GM21717 (cell line): ENCODE data around the gene FLT1.

ENCODE experiments used
- ATAC-seq: cut with Tn5 transposase; IDR thresholded peaks from one replicate; pipeline ENCODE4 v1.9.1; 2021; ENCODE audit warnings: mild to moderate bottlenecking, moderate library complexity; ENCODE audit not compliant: unreplicated experiment

FLT1 gene

GRCh38 chr13:28392896-28393505 lies 101.9 kb downstream of the FLT1 start:
- no peak for ATAC-seq

DNA sequence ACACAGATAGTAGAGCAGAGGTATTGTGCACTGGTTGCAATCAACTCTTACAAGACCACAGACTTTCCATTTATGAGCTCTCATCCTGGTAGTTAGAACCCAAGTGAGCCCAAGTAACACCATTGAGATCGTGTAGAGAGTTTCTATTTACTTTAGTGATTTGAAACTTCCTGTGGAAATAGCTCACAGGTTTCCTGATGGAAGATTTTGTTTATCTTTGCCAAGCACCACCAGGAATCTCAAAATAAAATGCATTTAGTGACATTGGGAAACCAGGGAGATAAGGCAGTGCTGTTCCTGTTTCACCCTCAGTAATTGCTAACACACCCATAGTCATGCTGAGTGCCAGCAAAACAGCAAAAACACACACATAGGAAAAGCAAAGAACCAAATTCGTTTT lies 102.5 kb downstream of the FLT1 start:
- no peak for ATAC-seq

GRCh38 chr13:28387740-28388501 lies 107.0 kb downstream of the FLT1 start:
- ATAC-seq = no peak

DNA sequence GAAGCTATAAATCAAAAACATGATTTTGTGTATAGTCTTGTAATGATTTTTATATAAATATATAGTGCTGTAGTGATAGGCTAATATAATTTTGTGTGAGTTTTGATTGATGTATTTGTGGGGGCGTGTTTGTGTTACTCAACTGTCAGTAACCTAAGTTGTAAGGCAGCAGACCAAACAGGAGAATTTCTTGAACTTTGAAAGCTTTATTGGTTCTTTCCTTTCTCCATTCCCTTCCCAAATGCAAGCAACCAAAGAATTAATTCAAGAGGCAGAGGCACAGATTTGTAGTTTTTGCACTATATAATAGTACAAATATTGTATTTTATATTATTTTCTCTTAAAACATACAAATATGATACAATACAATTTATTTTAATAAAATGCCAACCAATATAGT lies 109.6 kb downstream of the FLT1 start:
- ATAC-seq = no peak

- no peak for ATAC-seq
These were observed 110.1 kb downstream of the FLT1 start for GRCh38 chr13:28384789-28385188.

- ATAC-seq = no peak
These were observed 114.6 kb downstream of the FLT1 start for GRCh38 chr13:28380319-28380718.

- ATAC-seq = no peak
These were observed 115.4 kb downstream of the FLT1 start for GRCh38 chr13:28379371-28380083.

DNA sequence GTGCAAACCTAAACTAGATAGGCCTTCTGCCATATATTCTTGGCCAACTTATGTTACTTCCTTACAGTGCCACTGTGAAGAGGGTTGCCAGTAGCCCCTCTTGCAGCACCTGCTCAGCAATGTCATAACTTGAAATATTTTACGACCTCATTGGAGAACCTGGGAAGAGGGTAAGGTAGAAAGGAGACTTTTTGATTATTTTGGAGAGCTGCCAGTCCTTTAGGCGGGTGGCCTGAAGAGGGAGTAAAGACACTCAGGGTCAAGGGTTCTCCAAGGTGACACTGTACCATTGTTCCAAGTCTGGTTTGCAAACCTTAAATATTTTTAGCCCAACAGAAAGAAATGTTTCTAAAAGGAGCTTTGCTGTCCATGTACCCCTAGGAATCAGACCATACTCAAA lies 118.3 kb downstream of the FLT1 start:
- ATAC-seq = no peak

DNA sequence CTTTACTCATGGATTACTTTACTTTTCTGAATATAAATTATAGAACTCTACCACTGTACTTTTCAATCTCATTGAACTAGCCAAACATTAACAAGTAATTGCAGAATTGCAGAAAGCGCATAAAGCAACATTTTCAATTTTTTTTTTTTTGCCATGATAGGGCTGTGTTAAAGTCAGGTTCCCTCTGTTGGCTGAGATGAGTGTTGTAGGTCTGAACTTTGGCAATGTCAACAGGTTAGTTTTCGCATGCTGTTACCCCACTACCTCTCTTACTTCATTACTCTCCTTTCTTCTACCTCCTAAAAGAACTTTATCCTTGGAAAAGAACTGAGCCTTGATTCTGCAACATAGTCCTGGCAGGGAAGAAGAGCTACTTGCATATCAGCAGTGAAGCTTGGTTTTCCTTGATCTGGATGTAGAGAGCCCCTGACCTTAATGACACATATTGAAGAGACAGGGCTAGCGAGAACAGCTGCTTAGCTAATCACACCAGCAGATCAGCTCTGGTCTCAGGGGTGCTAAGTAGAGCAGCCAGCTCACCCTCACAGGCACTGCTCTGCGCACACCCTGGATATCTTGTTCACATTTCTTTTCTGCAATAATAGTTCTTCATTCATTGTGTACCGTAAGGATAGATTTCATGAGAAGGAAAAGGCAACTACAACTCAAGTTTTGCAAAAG lies 119.5 kb downstream of the FLT1 start:
- no peak for ATAC-seq

GRCh38 chr13:28373810-28374209 lies 121.1 kb downstream of the FLT1 start:
- ATAC-seq = no peak

DNA sequence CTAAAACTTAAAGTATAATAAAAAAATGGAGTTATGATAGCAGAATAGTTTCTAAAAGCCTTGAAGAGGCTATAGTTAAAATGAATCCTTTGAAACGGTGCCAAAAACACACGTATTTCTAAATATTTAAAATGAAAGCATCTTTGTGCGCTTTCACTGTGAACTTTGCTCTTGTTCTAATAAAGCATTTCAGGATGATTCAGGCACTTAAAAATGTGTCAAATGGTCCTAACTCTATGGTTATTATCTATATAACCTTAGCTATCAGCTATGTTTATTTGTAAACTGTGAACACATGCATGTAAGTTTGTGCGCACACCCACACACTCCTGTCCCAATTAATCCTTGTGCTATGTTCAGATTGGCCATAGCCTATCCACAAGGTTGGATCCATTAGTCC lies 124.5 kb downstream of the FLT1 start:
- ATAC-seq = no peak

GRCh38 chr13:28358708-28359107 lies 136.2 kb downstream of the FLT1 start:
- ATAC-seq = no peak

DNA sequence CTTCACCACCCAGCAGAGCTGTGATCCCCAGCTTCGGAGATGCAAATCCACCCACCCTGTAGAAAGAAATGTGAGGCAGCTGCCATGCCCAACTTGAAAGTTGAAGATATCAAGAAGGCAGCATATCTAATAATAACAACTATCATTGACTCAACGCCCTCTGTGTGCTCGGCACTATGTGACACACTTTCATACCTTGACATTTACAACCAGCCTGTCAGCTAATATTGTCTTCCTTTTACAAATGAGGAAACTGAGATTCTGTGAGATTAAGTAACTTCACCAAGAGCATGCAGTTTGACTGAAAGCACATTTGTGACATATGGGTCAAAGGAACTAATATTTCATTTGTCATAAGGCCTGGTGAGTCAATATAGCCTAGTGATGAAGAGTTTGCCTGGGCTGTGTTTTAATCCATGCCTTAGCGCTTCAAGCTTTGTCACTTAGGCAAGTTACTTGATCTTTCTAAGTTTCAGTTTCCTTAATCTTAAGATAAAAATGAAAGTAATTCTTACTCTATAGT lies 137.0 kb downstream of the FLT1 start:
- no peak for ATAC-seq

- no peak for ATAC-seq
These were observed 137.6 kb downstream of the FLT1 start for GRCh38 chr13:28357247-28357825.

DNA sequence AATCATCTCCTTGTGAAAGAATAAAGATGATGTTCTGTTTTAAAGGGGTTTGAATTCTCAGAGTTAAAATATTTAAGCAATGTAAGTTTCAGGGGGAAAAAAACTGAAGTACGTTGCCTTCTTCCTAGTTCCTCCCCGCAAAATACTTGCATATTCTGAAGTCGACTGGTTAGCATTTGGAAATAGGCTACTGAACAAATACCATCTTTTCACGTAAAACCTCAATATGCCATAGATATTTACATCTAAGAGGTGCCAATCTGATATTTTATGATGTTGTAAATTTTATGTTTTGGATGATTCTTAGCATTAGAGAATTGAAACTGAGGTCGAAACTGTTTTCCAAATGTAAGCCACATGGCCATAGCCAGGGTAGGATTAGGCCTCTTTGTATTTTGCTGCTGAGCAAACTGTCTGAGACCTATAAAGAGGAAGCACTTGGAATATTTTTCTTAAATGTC lies 138.3 kb downstream of the FLT1 start:
- no peak for ATAC-seq

GRCh38 chr13:28355822-28356371 lies 139.0 kb downstream of the FLT1 start:
- no peak for ATAC-seq

DNA sequence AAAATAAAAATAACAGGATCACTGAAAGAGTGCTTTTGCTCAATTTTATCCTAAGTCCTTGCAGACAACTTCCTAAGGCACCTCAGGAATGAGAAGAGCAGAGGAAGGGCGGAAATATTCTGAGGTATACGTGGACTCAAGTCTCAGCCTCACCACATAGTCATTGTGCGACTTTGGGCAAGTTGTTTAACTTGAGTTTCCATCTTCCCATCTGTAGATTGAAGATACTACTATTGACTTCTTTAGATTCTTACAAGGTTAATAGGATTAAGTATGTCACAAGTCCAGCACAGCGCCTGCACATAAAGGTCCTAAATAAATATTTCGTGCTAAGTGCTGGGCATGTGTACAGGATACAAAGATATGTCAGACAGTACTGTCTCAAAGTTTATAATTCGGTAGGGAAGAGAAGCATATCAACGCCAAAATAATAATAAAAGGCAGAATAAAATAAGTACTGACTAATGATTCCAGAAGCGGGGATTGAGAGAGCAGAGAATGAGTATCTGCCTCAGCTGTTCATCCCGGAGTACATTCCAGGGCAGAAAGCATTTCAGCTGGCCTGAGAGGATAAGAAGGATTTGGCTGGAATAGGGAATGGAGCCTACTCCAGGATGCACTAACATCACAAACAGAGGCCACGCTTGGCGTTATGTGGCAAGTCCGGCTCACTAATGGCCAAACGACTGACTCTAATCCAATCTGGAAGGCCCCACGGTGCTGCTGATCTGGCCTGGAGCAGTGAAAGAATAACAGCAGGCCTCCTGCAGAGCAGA lies 139.7 kb downstream of the FLT1 start:
- no peak for ATAC-seq

DNA sequence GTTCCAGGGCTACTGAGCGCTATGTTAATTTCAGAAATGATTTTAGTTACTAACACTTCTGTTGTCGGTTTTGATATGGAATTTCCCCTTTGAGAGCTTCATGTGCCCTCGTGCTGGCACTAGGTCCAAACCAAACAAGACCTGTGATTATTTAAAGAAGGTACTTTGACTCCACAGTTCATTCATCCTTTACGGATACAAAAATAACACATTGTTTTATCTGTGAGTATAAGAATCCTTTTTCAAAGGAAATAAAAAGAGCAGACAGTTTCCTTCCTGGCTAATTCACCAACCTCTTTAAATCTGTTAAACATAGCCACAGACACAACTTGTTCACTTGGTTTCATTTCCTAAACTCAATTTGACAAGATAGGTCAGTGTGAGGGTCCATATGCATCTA lies 141.2 kb downstream of the FLT1 start:
- no peak for ATAC-seq

DNA sequence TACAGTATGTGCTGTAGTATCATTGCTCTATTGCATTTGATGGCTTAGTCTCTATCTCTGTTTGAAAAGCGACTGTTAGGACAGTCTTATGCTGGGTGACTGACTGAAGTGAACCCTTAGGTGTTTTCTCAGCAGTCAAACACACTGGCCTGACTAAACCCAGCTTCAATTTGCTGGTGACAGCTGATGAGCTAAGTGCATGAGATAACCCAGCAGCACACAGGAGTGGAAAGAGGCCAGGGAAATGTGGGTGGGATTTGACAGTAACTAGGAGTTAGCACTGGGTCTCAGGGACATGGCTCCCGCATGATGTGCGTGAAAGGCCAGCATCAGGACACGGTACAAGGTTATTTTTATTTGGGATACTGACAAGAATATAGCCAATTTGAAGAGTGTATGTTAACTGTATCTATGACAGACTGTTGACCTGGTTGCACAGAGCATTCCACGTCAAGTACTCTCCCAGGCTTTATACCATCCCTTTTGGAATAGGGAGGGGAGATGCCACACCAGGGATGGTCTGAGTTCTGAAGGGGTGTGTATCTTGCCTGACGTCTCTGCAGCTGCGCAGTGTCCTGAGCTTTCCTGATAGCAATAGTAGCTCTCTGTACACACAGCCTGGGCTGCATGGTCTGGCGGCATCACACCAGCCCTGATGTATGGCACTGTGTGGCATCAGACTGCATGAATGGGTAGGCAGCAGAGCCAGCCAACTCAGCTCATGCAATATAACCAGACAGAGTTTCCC lies 144.8 kb downstream of the FLT1 start:
- no peak for ATAC-seq
